H1 (cell line): ENCODE results near the gene STRA8. TPM values are rescaled to one million over a fixed set of nuclear protein-coding genes. Genes with fewer than 3 reads are reported as not detected.

Source experiments
- CTCF ChIA-PET: fragments of 300-600 bp; sonication (Branson Sonifier 250); formaldehyde crosslinking; loops from one replicate; lab custom pipeline; 2021; ENCODE audit not compliant: partially characterized antibody; lab: Charles Lee
- POLR2A ChIA-PET: fragments of 300-600 bp; sonication (Branson Sonifier 250); formaldehyde crosslinking; loops from one replicate; lab custom pipeline; 2021; ENCODE audit warnings: inconsistent platforms; ENCODE audit not compliant: partially characterized antibody; lab: Charles Lee
- DNase-seq, 2 experiments: peaks; one replicate each; pipeline versions ENCODE4 v3.0.0 to v3.0.0-alpha.2; 2010 to 2022; ENCODE audit warnings: low spot score in 2 of 2, low read depth in 1 of 2, mixed read lengths in 1 of 2
- FAIRE-seq: peaks from 2 replicates; lab custom pipeline; 2011; peaks lifted over from hg19 to GRCh38; lab: Jason Lieb, UNC
- H2AFZ ChIP-seq: 2 replicates; pipeline ENCODE4 v1.8.1; 2012; ENCODE audit warnings: low read length, inconsistent platforms
- H2AK5ac ChIP-seq: 2 replicates; pipeline ENCODE4 v1.6.1; 2013; ENCODE audit warnings: low read depth, low read length
- H2BK120ac ChIP-seq: replicated peaks from 2 replicates; pipeline ENCODE3; 2013; ENCODE audit warnings: low read depth, low read length, inconsistent platforms
- H2BK12ac ChIP-seq: 2 replicates; pipeline ENCODE4 v1.6.1; 2013; ENCODE audit warnings: low read depth, low read length
- H2BK15ac ChIP-seq: 2 replicates; pipeline ENCODE4 v1.6.1; 2013; ENCODE audit warnings: low read length
- H2BK20ac ChIP-seq: 2 replicates; pipeline ENCODE4 v1.6.1; 2013; ENCODE audit warnings: low read length
- H2BK5ac ChIP-seq: 2 replicates; pipeline ENCODE4 v1.6.1; 2013; ENCODE audit warnings: low read depth, low read length
- H3K14ac ChIP-seq: 2 replicates; pipeline ENCODE4 v1.6.1; 2013; ENCODE audit warnings: inconsistent platforms; ENCODE audit not compliant: insufficient read length
- H3K18ac ChIP-seq: 2 replicates; pipeline ENCODE4 v1.6.1; 2013; ENCODE audit warnings: low read length; ENCODE audit errors: extremely low read depth
- H3K23ac ChIP-seq: 2 replicates; pipeline ENCODE4 v1.6.1; 2013; ENCODE audit warnings: inconsistent platforms; ENCODE audit not compliant: insufficient read length
- H3K23me2 ChIP-seq: 2 replicates; pipeline ENCODE4 v1.6.1; 2013; ENCODE audit warnings: low read depth, low read length
- H3K27ac ChIP-seq: 2 replicates; pipeline ENCODE4 v1.6.1; 2011; ENCODE audit warnings: low read depth, low read length, inconsistent platforms
- H3K27me3 ChIP-seq, 4 experiments: replicated peaks in 1 of 4; 1 replicate in 1 of 4; 2 replicates in 3 of 4; pipeline versions ENCODE4 v1.6.1 to v1.8.1; 2011 to 2013; ENCODE audit warnings: low read length in 3 of 4, mild to moderate bottlenecking in 3 of 4, inconsistent platforms in 2 of 4, mixed read lengths in 2 of 4, moderate library complexity in 1 of 4; ENCODE audit not compliant: control insufficient read depth in 3 of 4, insufficient read depth in 3 of 4; ENCODE audit errors: extremely low read depth in 1 of 4
- H3K36me3 ChIP-seq, 4 experiments: 2 replicates each; pipeline versions ENCODE4 v1.6.1 to v1.8.1; 2011 to 2013; ENCODE audit warnings: mild to moderate bottlenecking in 4 of 4, low read length in 3 of 4, moderate library complexity in 2 of 4, control low read depth in 1 of 4, inconsistent platforms in 1 of 4; ENCODE audit not compliant: insufficient read depth in 4 of 4, control insufficient read depth in 2 of 4
- H3K4ac ChIP-seq: replicated peaks from 2 replicates; pipeline ENCODE3; 2013; ENCODE audit warnings: low read length, low read depth, mixed read lengths, inconsistent platforms; ENCODE audit not compliant: insufficient read length
- H3K4me1 ChIP-seq, 4 experiments: replicated peaks in 1 of 4; 1 replicate in 1 of 4; 2 replicates in 3 of 4; pipeline versions ENCODE4 v1.6.1 to v1.8.1; 2011 to 2013; ENCODE audit warnings: low read length in 3 of 4, inconsistent platforms in 2 of 4, mixed read lengths in 1 of 4; ENCODE audit not compliant: insufficient read depth in 4 of 4, control insufficient read depth in 3 of 4
- H3K4me2 ChIP-seq, 2 experiments: 2 replicates each; pipeline versions ENCODE4 v1.6.1 to v1.8.1; 2011 to 2013; ENCODE audit warnings: low read depth in 2 of 2, low read length in 2 of 2, control low read depth in 1 of 2, inconsistent platforms in 1 of 2, mild to moderate bottlenecking in 1 of 2; ENCODE audit not compliant: insufficient read depth in 1 of 2
- H3K4me3 ChIP-seq, 4 experiments: fragments of 200-600, 300-600 bp in 1 of 4; sonication (generic), shearing (Covaris generic), sonication (Bioruptor Twin) in 1 of 4; 2 replicates each; pipeline versions ENCODE4 v1.5.1 to v1.8.1; 2011 to 2016; ENCODE audit warnings: low read length in 4 of 4, low read depth in 3 of 4, control low read depth in 2 of 4, inconsistent platforms in 2 of 4, mild to moderate bottlenecking in 2 of 4, mixed read lengths in 1 of 4, moderate library complexity in 1 of 4; ENCODE audit not compliant: insufficient read depth in 2 of 4; ENCODE audit errors: extremely low read depth in 1 of 4
- H3K56ac ChIP-seq: replicated peaks from 2 replicates; pipeline ENCODE3; 2013; ENCODE audit warnings: low read depth, mild to moderate bottlenecking, mixed read lengths, low read length, inconsistent platforms; ENCODE audit not compliant: insufficient read length
- H3K79me1 ChIP-seq: 2 replicates; pipeline ENCODE4 v1.6.1; 2013; ENCODE audit warnings: low read depth, low read length, control low read depth
- H3K79me2 ChIP-seq, 2 experiments: 2 replicates each; pipeline versions ENCODE4 v1.6.1 to v1.8.1; 2012 to 2013; ENCODE audit warnings: low read length in 2 of 2, mild to moderate bottlenecking in 2 of 2, inconsistent platforms in 1 of 2; ENCODE audit not compliant: insufficient read depth in 2 of 2, control insufficient read depth in 1 of 2
- H3K9ac ChIP-seq, 4 experiments: replicated peaks in 1 of 4; 1 replicate in 1 of 4; 2 replicates in 3 of 4; pipeline versions ENCODE4 v1.6.1 to v1.8.1; 2011 to 2013; ENCODE audit warnings: low read depth in 3 of 4, low read length in 3 of 4, control low read depth in 2 of 4, mild to moderate bottlenecking in 2 of 4, moderate library complexity in 2 of 4, inconsistent platforms in 1 of 4; ENCODE audit errors: extremely low read depth in 1 of 4
- H3K9me3 ChIP-seq, 2 experiments: 2 replicates each; pipeline versions ENCODE4 v1.6.1 to v1.8.1; 2012 to 2013; ENCODE audit warnings: mild to moderate bottlenecking in 2 of 2, moderate library complexity in 2 of 2, control low read depth in 1 of 2, inconsistent platforms in 1 of 2, low read depth in 1 of 2, low read length in 1 of 2, mixed read lengths in 1 of 2; ENCODE audit not compliant: insufficient read depth in 2 of 2
- H4K20me1 ChIP-seq, 2 experiments: replicated peaks in 1 of 2; 2 replicates each; pipeline versions ENCODE3 to v1.8.1; 2011 to 2013; ENCODE audit warnings: inconsistent platforms in 2 of 2, low read length in 2 of 2, mild to moderate bottlenecking in 1 of 2; ENCODE audit not compliant: insufficient read depth in 2 of 2, control insufficient read depth in 1 of 2
- H4K5ac ChIP-seq: 2 replicates; pipeline ENCODE4 v1.6.1; 2013; ENCODE audit warnings: low read length, low read depth, mixed read lengths, inconsistent platforms; ENCODE audit not compliant: insufficient read length
- H4K8ac ChIP-seq: 2 replicates; pipeline ENCODE4 v1.8.0; 2013; ENCODE audit warnings: mild to moderate bottlenecking, moderate library complexity, low read length, inconsistent platforms; ENCODE audit not compliant: insufficient read depth; ENCODE audit errors: extremely low read depth
- H4K91ac ChIP-seq: replicated peaks from 2 replicates; pipeline ENCODE3; 2013; ENCODE audit warnings: low read length, mixed read lengths, inconsistent platforms; ENCODE audit not compliant: insufficient read length
- RNF2 ChIP-seq: fragments of 200-900, 300-1000 bp; sonication (generic); IDR thresholded peaks from 2 replicates; pipeline ENCODE4 v1.7.1; 2016; ENCODE audit warnings: borderline replicate concordance, low read depth, mild to moderate bottlenecking, antibody characterized with exemption, low read length; ENCODE audit not compliant: poor library complexity, severe bottlenecking; ENCODE audit errors: missing control alignments
- WGBS, 2 experiments: shearing (Covaris generic) in 1 of 2; methylation state at CpG; one replicate each; pipeline versions ENCODE4 v1.1.6 to v1.1.7; 2013 to 2015; ENCODE audit warnings: low lambda C conversion rate in 2 of 2, mixed read lengths in 2 of 2, inconsistent platforms in 1 of 2, low coverage in 1 of 2, missing lambda C conversion rate in 1 of 2; ENCODE audit not compliant: insufficient replicate concordance in 2 of 2, insufficient coverage in 1 of 2, insufficient read length in 1 of 2; ENCODE audit errors: extremely low coverage in 1 of 2, missing lambda C conversion rate in 1 of 2; 5-methylcytosine and 5-hydroxymethylcytosine counted together
- polyA plus RNA-seq, 7 experiments: library from polyadenylated mRNA; depleted of rRNA in 3 of 7; stranded (reverse) in 5 of 7; unstranded in 2 of 7; fragments of >200 nt in 5 of 7; fragments of 200-250 nt in 2 of 7; gene quantifications; 1 replicate in 5 of 7; 2 replicates in 1 of 7; 4 replicates in 1 of 7; pipeline versions ENCODE4 v1.2.1 to v1.2.3, GENCODE V29; 2011 to 2013; ENCODE audit warnings: missing spikeins in 2 of 7, mixed read lengths in 2 of 7
- total RNA-seq: library from RNA; stranded (reverse); fragmentation: NEBNext Ultra II Directional; extraction: Animal tissue kit (Norgen Biotek cat#: 25700); gene quantifications from 2 replicates; pipeline ENCODE4 v1.2.1, GENCODE V29; 2021

The STRA8 gene
- total and polyA plus RNA-seq, 2 of the 8 experiments (the other 6 are each of a cell fraction or from before 2014, with no cell fraction given): not detected

- Histone ChIP-seq H3K4me3 (no peak overlapping the region), H3K36me3 (no peaks in the 10 kb centered on the region), H3K14ac (no peak overlapping the region), H4K5ac (no peak overlapping the region), H2AFZ (no peak overlapping the region), H4K8ac (no peak overlapping the region), H3K79me2 (no peaks in the 10 kb centered on the region), H2BK20ac (no peak overlapping the region), H2AK5ac (no peak overlapping the region), H3K4me2 (no peak overlapping the region), H3K23ac (no peak overlapping the region), H4K91ac (no peak overlapping the region), H3K9ac (no peak overlapping the region), H2BK12ac (no peak overlapping the region), H3K79me1 (no peaks in the 10 kb centered on the region), H3K4ac (no peak overlapping the region), H3K4me1 (no peaks in the 10 kb centered on the region; a peak in 2 of 7 replicates), H2BK15ac (no peak overlapping the region), H4K20me1 (no peaks in the 10 kb centered on the region), H3K9me3 (0 out of 4 replicates have a peak, but pooled peaks cover 0 to under 1% of the 10 kb centered on the region in 2 experiments), H3K18ac (no peak overlapping the region), H2BK5ac (no peak overlapping the region), H2BK120ac (no peak overlapping the region), H3K27me3 (peaks cover 0 to 8% (median 3%) of the 10 kb centered on the region in 4 experiments; a peak in 5 of 7 replicates), H3K56ac (no peak overlapping the region), H3K27ac (no peak overlapping the region), H3K23me2 (peaks cover 8% of the 10 kb centered on the region)
- ChIA-PET POLR2A (no interaction called here), CTCF (interaction anchor here (1.5 kb wide), 1 partner anchor 18 kb away, joined by 5 read pairs; no protein-coding TSS in a partner anchor)
- no peak for TF ChIP-seq RNF2
- WGBS, 2 experiments: 84% methylated on average over 4 of the region's 4 CpGs; no CpG with 5 or more reads in 1 of the 2 experiments
- no peak for DNase-seq
- FAIRE-seq: no peak
Observed at GRCh38 chr7:135215180-135215579, 18.5 kb upstream of the STRA8 start.
